GM18868 (cell line): Measurements from ENCODE around the gene TPSD1.
"Not testable (repeated sequence)": the region's sequence is repeated elsewhere in the genome, so short reads cannot be mapped to it uniquely, and the experiment has no call there.

Experiments
- ATAC-seq: cut with Tn5 transposase; IDR thresholded peaks from one replicate; pipeline ENCODE4 v1.9.1; 2021; ENCODE audit warnings: mild to moderate bottlenecking, moderate library complexity; ENCODE audit not compliant: unreplicated experiment

TPSD1 gene

GRCh38 chr16:1240436-1240835, 15.4 kb upstream of the TPSD1 start, which contains the start of gene TPSAB1:
Gene TPSAB1, plus strand, starts transcription at chr16:1240705. Its CDS starts 234 bp downstream, at chr16:1240939.
- ATAC-seq, result not testable (repeated sequence)

DNA sequence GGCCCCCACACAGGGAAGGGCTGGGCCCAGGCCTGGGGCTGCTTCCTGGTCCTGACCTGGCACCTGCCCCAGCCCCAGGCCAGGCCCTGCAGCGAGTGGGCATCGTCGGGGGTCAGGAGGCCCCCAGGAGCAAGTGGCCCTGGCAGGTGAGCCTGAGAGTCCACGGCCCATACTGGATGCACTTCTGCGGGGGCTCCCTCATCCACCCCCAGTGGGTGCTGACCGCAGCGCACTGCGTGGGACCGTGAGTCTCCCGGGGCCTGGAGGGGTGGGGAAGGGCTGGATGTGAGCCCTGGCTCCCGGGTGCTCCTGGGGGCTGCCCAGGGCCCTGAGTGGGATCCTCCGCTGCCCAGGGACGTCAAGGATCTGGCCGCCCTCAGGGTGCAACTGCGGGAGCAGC, 14.8 kb upstream of the TPSD1 start:
- not testable (repeated sequence) for ATAC-seq

DNA sequence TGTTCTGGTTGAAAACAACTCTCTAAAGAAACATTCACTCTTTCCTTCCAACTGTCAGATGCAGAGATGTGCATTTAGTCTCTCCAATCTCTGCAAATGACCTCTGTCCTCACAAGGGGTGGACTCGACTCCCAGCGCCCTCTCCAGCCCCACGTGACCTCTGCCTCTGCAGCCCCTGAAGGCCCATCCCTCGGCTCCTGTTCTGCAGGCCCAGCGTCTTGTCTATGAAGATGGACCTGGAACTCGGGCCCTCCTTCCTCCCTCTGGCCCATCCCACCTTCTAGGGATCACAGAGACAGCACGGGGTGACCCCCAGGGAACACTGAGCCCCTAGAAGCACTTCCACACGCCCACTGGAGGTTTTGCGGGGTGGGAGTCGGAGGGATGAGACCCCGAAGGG, 12.5 kb upstream of the TPSD1 start:
- not testable (repeated sequence) for ATAC-seq

DNA sequence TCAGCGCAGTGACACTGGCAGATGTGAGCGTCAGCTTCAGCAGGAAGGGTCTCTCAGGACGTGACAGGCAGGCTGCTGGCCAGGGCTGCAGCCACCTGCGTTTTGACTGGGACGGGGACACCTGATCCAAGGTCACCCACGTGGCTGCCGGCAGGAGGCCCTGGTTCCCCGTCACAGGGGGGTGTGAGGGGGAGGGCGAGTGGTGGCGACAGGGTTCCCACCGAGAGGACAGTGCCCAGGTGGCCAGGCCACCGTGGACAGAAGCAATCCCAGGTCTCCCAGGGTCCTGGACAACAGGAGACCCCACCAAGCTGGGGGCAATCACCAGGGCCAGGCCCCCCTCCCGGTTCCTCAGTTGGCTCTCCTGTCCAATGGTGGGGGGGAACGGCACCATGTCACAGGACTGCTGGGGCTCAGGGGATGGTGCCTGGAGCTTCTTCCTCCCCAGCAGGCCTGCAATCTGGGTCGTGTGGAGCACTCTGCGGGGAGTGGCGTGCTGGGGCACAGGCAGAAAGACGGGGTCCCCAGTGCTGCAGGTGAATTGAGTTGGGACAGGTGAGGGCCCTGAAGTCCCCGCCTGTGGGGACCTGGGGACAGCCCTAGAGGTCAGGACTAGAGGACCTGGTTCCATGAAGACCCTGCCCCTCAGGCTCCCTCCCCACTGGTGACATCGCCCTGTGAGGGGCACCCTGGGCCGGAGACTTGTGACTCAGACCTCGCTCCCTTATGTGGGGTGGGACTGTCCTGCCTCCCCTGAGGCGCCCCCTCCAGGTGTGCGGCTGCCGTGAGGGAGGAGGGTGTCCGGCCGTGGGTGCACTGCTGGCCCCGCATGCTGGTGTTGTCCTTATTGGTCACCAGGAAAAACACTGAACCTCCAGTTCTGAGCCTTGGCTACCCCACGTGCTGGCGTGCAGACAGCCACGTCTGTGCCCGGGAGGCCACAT, 11.7 kb upstream of the TPSD1 start:
- not testable (repeated sequence) for ATAC-seq

GRCh38 chr16:1244881-1245280, 11.0 kb upstream of the TPSD1 start:
- no peak for ATAC-seq

- no peak for ATAC-seq
Observed at GRCh38 chr16:1245452-1246020, 10.3 kb upstream of the TPSD1 start.

DNA sequence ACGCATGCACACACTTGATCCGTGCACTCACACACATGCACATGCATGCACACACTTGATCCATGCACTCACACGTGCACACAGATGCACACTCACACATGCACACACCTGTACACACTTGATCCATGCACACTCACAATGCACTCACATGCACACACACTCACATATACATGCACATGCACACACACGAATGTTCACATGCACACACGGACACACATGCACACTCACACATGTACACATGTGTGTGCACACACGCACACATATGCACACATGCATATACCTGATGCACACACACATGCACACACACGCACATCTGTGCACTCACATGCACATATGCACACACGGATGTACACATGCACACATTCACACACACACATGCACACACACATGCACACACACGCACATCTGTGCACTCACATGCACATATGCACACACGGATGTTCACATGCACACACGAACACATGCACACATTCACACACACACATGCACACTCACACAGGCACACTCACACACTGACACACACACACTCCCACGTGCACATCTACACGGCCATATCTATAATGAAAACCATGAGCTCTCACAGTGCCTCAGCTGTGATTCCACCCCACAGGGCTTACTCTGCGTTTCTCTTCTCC, 7.8 kb upstream of the TPSD1 start:
- not testable (repeated sequence) for ATAC-seq

GRCh38 chr16:1249031-1249755, 6.7 kb upstream of the TPSD1 start:
- not testable (repeated sequence) for ATAC-seq

DNA sequence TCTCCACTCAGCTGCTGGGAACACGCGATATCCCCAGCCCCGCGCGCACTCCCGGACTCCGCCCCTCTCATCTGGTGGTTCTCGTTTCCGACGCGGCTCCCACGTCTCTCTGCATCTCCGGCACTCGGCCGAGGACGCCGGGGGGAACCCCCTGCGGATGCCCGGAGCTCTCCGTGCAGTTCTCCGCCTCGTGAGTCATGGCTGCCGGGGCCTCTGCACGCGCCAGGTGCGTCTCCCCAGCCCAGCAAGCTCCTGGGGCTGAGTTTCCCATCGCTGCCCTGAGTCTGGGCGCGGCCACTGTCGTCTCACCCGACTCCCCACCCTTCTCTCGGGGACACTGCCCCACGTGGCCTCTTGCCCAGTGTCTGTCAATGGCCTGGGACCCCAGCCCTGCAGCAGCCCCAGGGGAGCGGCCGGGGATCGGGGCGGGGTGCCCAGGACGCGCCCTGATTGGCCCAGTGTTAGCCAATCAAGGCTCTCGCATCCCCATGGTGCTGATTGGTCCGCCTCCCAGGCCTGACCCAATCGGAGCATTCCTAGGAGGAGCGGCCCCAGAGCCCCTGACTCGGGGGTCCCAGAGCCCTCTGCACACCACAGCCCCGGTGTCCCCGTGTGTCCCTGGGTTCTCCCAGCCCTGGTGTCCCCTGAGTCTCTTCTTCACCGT, 2.0 kb upstream of the TPSD1 start:
- ATAC-seq, result not testable (repeated sequence)

- not testable (repeated sequence) for ATAC-seq
Observed at GRCh38 chr16:1254821-1255220, 1.0 kb upstream of the TPSD1 start.

DNA sequence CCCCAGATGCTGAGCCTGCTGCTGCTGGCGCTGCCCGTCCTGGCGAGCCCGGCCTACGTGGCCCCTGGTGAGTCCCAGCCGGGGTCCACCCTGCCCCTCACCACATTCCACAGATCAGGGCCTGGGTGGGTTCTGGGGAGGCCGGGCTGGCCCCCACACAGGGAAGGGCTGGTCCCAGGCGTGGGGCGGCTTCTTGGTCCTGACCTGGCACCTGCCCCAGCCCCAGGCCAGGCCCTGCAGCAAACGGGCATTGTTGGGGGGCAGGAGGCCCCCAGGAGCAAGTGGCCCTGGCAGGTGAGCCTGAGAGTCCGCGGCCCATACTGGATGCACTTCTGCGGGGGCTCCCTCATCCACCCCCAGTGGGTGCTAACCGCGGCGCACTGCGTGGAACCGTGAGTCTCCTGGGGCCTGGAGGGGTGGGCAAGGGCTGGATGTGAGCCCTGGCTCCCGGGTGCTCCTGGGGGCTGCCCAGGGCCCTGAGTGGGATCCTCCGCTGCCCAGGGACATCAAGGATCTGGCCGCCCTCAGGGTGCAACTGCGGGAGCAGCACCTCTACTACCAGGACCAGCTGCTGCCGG, 516 bp downstream of the TPSD1 start:
- ATAC-seq, result not testable (repeated sequence)

GRCh38 chr16:1256874-1257322, 1.0 kb downstream of the TPSD1 start:
- no peak for ATAC-seq

GRCh38 chr16:1257561-1258224, 1.8 kb downstream of the TPSD1 start:
- no peak for ATAC-seq

GRCh38 chr16:1258225-1258600, 2.3 kb downstream of the TPSD1 start:
- ATAC-seq, result no peak

GRCh38 chr16:1258906-1259759, 3.3 kb downstream of the TPSD1 start:
- ATAC-seq, result no peak

- ATAC-seq, result no peak
Observed at GRCh38 chr16:1259760-1260068, 3.8 kb downstream of the TPSD1 start.

GRCh38 chr16:1260101-1260680, 4.3 kb downstream of the TPSD1 start:
- no peak for ATAC-seq

GRCh38 chr16:1261131-1261892, 5.4 kb downstream of the TPSD1 start:
- ATAC-seq, result no peak
